ENCODE data around the gene NDUFAF2.

Gene NDUFAF2

GRCh38 chr5:61069150-61069549, 124.1 kb downstream of the NDUFAF2 start:
- Histone ChIP-seq H3K4me3 (ENCODE audit: low read depth, low read length) (no peak overlapping the region), H3K4me1 (ENCODE audit: control insufficient read depth, insufficient read depth, low read length) (no peaks in the 10 kb centered on the region), H3K36me3 (ENCODE audit: control insufficient read depth in 2 of 2, insufficient read depth in 1 of 2, low read length in 2 of 2) (no peaks in the 10 kb centered on the region), H3K9me3 (ENCODE audit: control insufficient read depth, insufficient read depth, low read depth, low read length) (no peaks in the 10 kb centered on the region), H3K27ac (ENCODE audit: extremely low read depth, low read depth, low read length) (no peak overlapping the region)
- POLR2A ChIA-PET: no interaction called here
- TF ChIP-seq MEIS1 (CRISPR knock-in tag; IDR thresholded peaks at IDR 0.05; ENCODE audit: borderline replicate concordance) (no peak), WT1 (tag by site-specific recombination; IDR thresholded peaks at IDR 0.05) (no peak), ZNF146 (tag by site-specific recombination; IDR thresholded peaks at IDR 0.05) (no peak), ZNF311 (tag by site-specific recombination; IDR thresholded peaks at IDR 0.05; ENCODE audit: borderline replicate concordance) (no peak), ZNF639 (tag by site-specific recombination; IDR thresholded peaks at IDR 0.05) (no peak), ZNF555 (tag by site-specific recombination; conservative IDR thresholded peaks at IDR 0.05) (no peak), PRDM6 (tag by site-specific recombination; IDR thresholded peaks at IDR 0.05) (no peak)
- CTCF ChIA-PET: interaction anchor here (1.4 kb wide), 1 partner anchor 14 kb away, joined by 5 read pairs; no protein-coding TSS in a partner anchor

- TF ChIP-seq ZNF248 (tag by site-specific recombination; IDR thresholded peaks at IDR 0.05) (no peak), ZNF221 (tag by site-specific recombination; IDR thresholded peaks at IDR 0.05; ENCODE audit: borderline replicate concordance) (no peak), GLI4 (tag by site-specific recombination; IDR thresholded peaks at IDR 0.05) (no peak), GLIS2 (tag by site-specific recombination; IDR thresholded peaks at IDR 0.05) (no peak), ZNF561 (tag by site-specific recombination; IDR thresholded peaks at IDR 0.05; ENCODE audit: borderline replicate concordance) (no peak)
- POLR2A ChIA-PET: no interaction called here
- CTCF ChIA-PET: interaction anchor here (0.6 kb wide), 1 partner anchor 732 kb away, joined by 3 read pairs; no protein-coding TSS in a partner anchor
Measured at GRCh38 chr5:61071526-61071925, 126.5 kb downstream of the NDUFAF2 start.

GRCh38 chr5:61076626-61077025, 131.6 kb downstream of the NDUFAF2 start:
- H3K9me3 ChIP-seq (ENCODE audit: control insufficient read depth, insufficient read depth, low read depth, low read length): no peaks in the 10 kb centered on the region
- no peak overlapping the region for H3K4me3 ChIP-seq (ENCODE audit: low read depth, low read length)
- ChIA-PET POLR2A (no interaction called here), CTCF (no interaction called here)
- H3K27ac ChIP-seq (ENCODE audit: extremely low read depth, low read depth, low read length): no peak overlapping the region
- H3K4me1 ChIP-seq (ENCODE audit: control insufficient read depth, insufficient read depth, low read length): no peaks in the 10 kb centered on the region
- no peaks in the 10 kb centered on the region for H3K36me3 ChIP-seq (ENCODE audit: control insufficient read depth in 2 of 2, insufficient read depth in 1 of 2, low read length in 2 of 2)
- TF ChIP-seq KLF1 (tag by site-specific recombination; IDR thresholded peaks at IDR 0.05): no peak
- TF ChIP-seq ZNF837 (tag by site-specific recombination; IDR thresholded peaks at IDR 0.05): no peak
- TF ChIP-seq ZNF626 (tag by site-specific recombination; IDR thresholded peaks at IDR 0.05): no peak
- no peak for TF ChIP-seq ZNF785 (tag by site-specific recombination; IDR thresholded peaks at IDR 0.05)
- no peak for TF ChIP-seq BCL11A (tag by site-specific recombination; IDR thresholded peaks at IDR 0.05; ENCODE audit: low read depth)
- no peak for TF ChIP-seq AEBP2 (tag by site-specific recombination; IDR thresholded peaks at IDR 0.05; ENCODE audit: borderline replicate concordance)
- no peak for TF ChIP-seq ZNF114 (tag by site-specific recombination; IDR thresholded peaks at IDR 0.05)
- no peak for TF ChIP-seq KLF9 (tag by site-specific recombination; IDR thresholded peaks at IDR 0.05; ENCODE audit: low read depth)

More at GRCh38 chr5:61071526-61071925, 126.5 kb downstream of the NDUFAF2 start:
- no peaks in the 10 kb centered on the region for H3K36me3 ChIP-seq (ENCODE audit: control insufficient read depth in 2 of 2, insufficient read depth in 1 of 2, low read length in 2 of 2)
- H3K9me3 ChIP-seq (ENCODE audit: control insufficient read depth, insufficient read depth, low read depth, low read length): no peaks in the 10 kb centered on the region
- no peak overlapping the region for H3K4me3 ChIP-seq (ENCODE audit: low read depth, low read length)
- H3K27ac ChIP-seq (ENCODE audit: extremely low read depth, low read depth, low read length): no peak overlapping the region
- no peaks in the 10 kb centered on the region for H3K4me1 ChIP-seq (ENCODE audit: control insufficient read depth, insufficient read depth, low read length)

Data from HEK293 (cell line).